Adrenal gland (tissue), 5 donors: ENCODE measurements around the gene TMEM39B.

Experiments
- CTCF ChIP-seq, 6 experiments: fragments of 450-650 bp in 4 of 6; fragments of 200-600 bp in 2 of 6; sonication (generic) in 1 of 6; IDR thresholded peaks; 1 replicate in 5 of 6; 2 replicates in 1 of 6; pipeline versions ENCODE4 v1.5.1 to v1.8.0; 2016 to 2021; ENCODE audit warnings: antibody characterized with exemption in 6 of 6, mild to moderate bottlenecking in 2 of 6, moderate library complexity in 1 of 6
- POLR2A ChIP-seq, 2 donors: fragments of 450-650 bp; IDR thresholded peaks; one replicate each; pipeline ENCODE4 v1.6.1; 2017; ENCODE audit warnings: antibody characterized with exemption in 2 of 2, mild to moderate bottlenecking in 2 of 2, moderate library complexity in 1 of 2
- donor health status: DM: no; HTN: no; CAD: no.

GRCh38 chr1:32063261-32063681 lies 9.5 kb upstream of the TMEM39B start:
- TF ChIP-seq POLR2A (IDR thresholded peaks at IDR 0.05) (no peak), CTCF (IDR thresholded peaks at IDR 0.05) (peak; percentile 40 to 78 (median 68))
